NCI-H2029 treated with DMSO at 0.1 percent for 48 hours (cell line): ENCODE measurements around the gene SPRY1.

Source experiments
- DNase-seq: peaks from one replicate; lab custom pipeline; 2025; lab: John Stamatoyannopoulos, UW

Gene SPRY1

DNA sequence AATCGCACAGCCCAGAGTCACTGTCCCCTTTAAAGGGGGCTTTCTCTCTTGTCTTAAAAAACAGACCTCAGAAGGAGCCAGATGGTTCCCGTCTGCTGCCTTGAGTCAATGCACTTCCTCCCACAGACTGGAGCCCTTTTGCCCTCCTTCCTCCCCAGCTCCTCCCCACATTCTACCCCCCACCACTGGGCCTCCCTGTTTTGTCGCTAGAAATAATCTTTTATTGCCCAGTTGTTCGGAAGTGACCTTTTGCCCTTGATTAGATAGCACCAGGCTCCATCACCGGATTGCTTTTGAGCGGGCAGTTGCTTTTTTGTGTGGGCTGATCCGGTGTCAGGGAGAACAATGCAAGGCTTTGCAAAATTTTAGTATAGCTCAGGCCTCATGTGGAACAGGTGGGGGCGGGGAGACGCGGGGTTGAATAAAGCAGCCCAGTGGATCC lies 47.7 kb downstream of the SPRY1 start:
- no peak for DNase-seq

DNA sequence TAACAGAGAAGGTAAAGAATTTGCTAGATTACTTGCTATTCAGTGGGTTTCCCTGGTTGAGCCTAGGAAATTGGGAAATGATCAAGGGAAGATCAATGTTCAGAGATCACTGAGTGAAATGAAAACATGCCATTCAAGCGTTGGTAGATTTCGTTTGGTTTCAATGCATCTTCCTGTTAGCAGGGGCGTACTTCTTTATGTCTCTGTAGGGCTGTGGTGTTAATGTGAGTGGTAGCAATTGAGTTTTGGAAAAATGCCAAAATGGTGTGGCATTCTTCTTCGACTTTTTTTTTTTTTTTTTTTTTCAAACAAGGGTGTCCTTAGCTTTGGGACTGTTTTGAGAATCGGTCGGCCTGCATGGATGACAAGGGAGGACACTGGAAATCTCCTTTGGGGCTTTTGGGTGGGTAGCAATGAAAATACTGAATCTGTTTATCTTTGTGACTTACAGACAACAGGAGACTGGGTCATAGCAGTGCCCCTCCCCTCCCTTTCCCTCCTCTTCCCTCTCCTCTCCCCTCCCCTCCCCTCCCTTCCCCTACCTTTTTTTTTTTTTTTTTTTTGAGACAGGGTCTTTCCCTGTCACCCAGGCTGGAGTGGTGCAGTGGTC lies 50.4 kb downstream of the SPRY1 start:
- DNase-seq, result no peak

DNA sequence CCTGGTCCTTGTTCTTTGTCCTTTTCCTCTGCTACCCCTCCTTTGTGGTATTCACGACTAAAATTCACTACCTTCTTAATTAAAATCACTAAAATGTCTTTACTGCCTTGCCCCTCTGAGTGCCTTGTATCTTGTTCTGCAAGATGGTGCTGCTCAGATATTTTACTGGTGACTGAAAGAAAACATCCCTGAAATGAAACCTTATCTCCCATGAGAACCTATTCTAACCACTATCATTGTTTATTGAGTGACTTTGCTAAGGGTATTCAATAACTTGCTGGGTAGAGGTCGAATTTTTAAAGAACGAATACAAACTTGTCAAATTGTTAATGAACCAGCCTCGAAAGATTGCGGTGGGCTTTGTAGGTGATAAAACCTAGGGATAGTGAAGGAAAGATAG lies 52.8 kb downstream of the SPRY1 start:
- no peak for DNase-seq

DNA sequence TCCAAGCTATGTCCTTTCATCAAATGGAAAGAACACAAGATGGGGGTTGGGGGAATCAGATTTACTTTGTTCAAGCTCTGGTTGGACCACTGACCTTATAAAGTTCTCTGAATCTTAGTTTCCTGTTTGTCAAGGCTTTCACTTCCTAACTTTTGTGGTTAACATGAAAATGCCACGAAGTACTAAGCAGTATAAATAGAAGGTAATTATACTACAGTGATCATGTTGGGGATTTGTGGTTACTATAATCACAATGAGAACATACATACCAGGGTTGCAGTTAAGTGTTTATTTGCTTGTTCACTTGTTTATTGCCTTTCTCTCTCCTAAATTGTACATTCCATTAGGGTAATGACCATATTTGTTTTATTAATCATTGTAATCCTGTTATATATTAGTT lies 53.2 kb downstream of the SPRY1 start:
- DNase-seq, result no peak

DNA sequence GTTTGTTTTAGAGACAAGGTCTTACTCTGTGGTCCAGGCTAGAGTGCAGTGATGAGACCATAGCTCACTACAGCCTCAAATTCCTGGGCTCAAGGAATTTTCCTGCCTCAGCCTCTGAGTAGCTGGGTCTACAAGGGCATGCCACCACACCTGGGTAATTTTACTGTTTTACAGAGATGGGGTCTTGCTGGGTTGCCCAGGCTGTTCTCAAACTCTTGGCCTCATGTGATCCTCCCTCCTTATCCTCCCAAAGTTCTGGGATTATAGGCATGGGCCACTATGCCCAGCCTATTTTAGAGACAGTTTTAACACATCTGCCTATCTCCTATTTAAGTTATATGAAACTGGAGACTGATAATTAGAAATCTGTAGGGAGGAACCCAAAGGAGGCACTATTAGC lies 53.8 kb downstream of the SPRY1 start:
- DNase-seq, result no peak

DNA sequence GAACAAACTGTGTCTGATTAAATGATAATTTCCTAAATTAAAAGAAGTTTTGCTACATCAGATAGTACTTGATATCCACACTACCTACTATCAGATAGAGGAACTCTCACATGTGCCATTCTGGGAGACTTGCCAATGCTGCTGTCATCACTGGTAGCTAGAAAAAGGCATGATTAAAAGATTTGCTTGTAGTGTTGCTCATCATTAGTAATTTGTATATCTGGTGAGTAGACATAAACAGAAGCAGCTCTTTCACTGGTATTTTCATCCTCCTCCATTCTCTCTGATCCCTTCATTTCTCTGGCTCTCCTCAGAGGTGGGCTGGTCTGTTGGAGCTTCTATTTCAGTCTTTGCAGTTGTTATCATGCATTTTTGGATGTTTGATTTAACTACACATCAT lies 56.0 kb downstream of the SPRY1 start:
- DNase-seq, result no peak

DNA sequence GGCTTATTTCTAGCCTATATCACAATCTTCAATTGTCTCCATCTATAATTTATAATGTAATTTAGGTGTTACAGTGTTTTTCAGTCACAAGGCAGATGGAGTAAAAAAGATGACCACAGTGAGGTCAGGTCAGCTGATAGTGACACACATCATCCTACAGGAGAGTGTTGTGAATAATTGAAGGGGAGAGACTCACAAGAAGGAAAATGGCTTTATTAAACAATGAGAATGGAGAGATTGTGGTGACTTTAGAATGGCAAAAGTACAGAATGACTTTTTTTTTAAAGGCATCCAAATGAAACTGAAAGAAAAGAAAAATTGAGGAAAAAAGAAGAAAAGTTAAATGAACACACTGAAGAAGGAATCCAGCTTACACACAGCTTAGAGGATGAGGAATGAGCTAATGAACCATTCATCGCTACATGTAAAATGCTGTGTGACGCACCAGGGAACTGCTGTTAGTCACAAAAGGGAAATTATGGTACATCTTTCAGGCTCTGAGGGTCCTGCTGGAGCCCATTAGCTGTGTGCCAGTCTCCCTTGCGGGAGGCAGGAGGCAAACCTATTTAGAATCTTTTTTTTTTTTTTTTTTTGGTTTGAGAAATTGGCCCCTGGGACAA lies 56.6 kb downstream of the SPRY1 start:
- DNase-seq, result no peak
